Caco-2 (cell line): ENCODE measurements around the gene SNAP29. TPM values are rescaled to one million over a fixed set of nuclear protein-coding genes. Genes with fewer than 3 reads are reported as not detected.

ENCODE experiments used
- BruUV-seq: library from RNA; stranded (reverse); fragments of 400-500 nt; replicated peaks from 2 replicates; lab custom pipeline; 2021; lab: Mats Ljungman, UMichigan
- CTCF ChIA-PET: fragments of 300-600 bp; sonication (Branson Sonifier 250); formaldehyde crosslinking; loops from one replicate; lab custom pipeline; 2022; ENCODE audit warnings: antibody characterized with exemption; lab: Charles Lee
- POLR2A ChIA-PET: fragments of 300-600 bp; sonication (Branson Sonifier 250); formaldehyde crosslinking; loops from one replicate; lab custom pipeline; 2022; ENCODE audit warnings: antibody characterized with exemption; lab: Charles Lee
- DNase-seq, 2 experiments: peaks; one replicate each; pipeline versions ENCODE4 v3.0.0 to v3.0.0-alpha.2; 2020 to 2022
- H3K27me3 ChIP-seq: replicated peaks from 2 replicates; pipeline ENCODE4 v1.6.0; 2011; ENCODE audit warnings: low read length; ENCODE audit not compliant: control insufficient read depth, insufficient read depth
- H3K36me3 ChIP-seq: 2 replicates; pipeline ENCODE4 v1.5.1; 2011; ENCODE audit warnings: low read length; ENCODE audit not compliant: control insufficient read depth, insufficient read depth
- H3K4me1 ChIP-seq: fragments of 250-450 bp; sonication (Bioruptor Pico); 2 replicates; pipeline ENCODE4 v1.5.1; 2020; ENCODE audit warnings: mild to moderate bottlenecking
- H3K4me3 ChIP-seq: 2 replicates; pipeline ENCODE4 v1.5.1; 2011; ENCODE audit warnings: low read depth, mild to moderate bottlenecking, control low read depth, low read length
- H3K9me3 ChIP-seq: fragments of 250-450 bp; sonication (Bioruptor Pico); 2 replicates; pipeline ENCODE4 v1.5.1; 2020; ENCODE audit warnings: mild to moderate bottlenecking, moderate library complexity
- H3K27ac Mint-ChIP-seq: one replicate; pipeline ENCODE4 v1.8.0; 2022; ENCODE audit warnings: mixed read lengths; ENCODE audit not compliant: unreplicated experiment
- H3K27me3 Mint-ChIP-seq: one replicate; pipeline ENCODE4 v1.8.0; 2022; ENCODE audit warnings: mixed read lengths; ENCODE audit not compliant: insufficient read depth, unreplicated experiment
- H3K36me3 Mint-ChIP-seq: one replicate; pipeline ENCODE4 v1.8.0; 2022; ENCODE audit warnings: mild to moderate bottlenecking, mixed read lengths; ENCODE audit not compliant: insufficient read depth, unreplicated experiment
- H3K4me1 Mint-ChIP-seq: one replicate; pipeline ENCODE4 v1.8.0; 2022; ENCODE audit warnings: low read depth, mixed read lengths; ENCODE audit not compliant: unreplicated experiment
- H3K4me3 Mint-ChIP-seq: one replicate; pipeline ENCODE4 v1.8.0; 2022; ENCODE audit warnings: mild to moderate bottlenecking, moderate library complexity, mixed read lengths; ENCODE audit not compliant: unreplicated experiment
- H3K9me3 Mint-ChIP-seq: one replicate; pipeline ENCODE4 v1.8.0; 2022; ENCODE audit warnings: mixed read lengths; ENCODE audit not compliant: unreplicated experiment
- intact Hi-C: fragments of 100-400 bp; cut with micrococcal nuclease; formaldehyde crosslinking; loops from one replicate; pipeline ENCODE4 v1.10.0; 2022; ENCODE audit not compliant: unreplicated experiment
- total RNA-seq: library from RNA; stranded (reverse); gene quantifications from 2 replicates; pipeline ENCODE4 v1.2.3, GENCODE V29; 2022
- TF ChIP-seq, protein P1 (sequence below), 2 experiments: fragments of 200-600 bp in 1 of 2; IDR thresholded peaks; 1 replicate in 1 of 2; 2 replicates in 1 of 2; pipeline versions ENCODE4 v1.5.1 to v1.8.0; 2011 to 2022; ENCODE audit warnings: antibody characterized with exemption in 1 of 2, control low read depth in 1 of 2, inconsistent platforms in 1 of 2, low read depth in 1 of 2, low read length in 1 of 2, mild to moderate bottlenecking in 1 of 2, moderate library complexity in 1 of 2; ENCODE audit not compliant: insufficient read depth in 1 of 2, severe bottlenecking in 1 of 2, unreplicated experiment in 1 of 2

SNAP29 gene
- total RNA-seq, 1 experiment from 2014 or later, result 26.2 TPM

DNA sequence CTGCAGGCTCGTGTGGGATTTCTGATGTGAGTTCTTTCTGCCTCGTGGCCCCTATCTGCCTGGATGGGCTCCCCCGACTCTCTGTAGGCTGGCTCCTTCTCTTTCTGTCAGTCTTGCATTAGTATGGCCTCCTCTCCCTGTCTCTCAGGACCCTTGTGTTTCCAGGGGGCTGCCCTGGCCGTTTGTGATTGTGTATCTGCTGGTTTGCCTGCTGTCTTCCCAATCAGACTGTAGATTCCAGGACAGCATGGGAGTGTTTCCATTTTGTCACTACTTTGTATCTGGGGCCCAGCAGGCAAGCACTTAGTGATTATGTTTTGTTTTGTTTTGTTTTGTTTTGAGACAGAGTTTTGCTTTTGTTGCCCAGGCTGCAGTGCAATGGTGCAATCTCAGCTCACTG is 25.6 kb downstream of the SNAP29 start:
- no peaks in the 10 kb centered on the region for H3K9me3 ChIP-seq
- DNase-seq, result no peak
- H3K4me1 ChIP-seq, result peaks cover 15% of the 10 kb centered on the region; the same call in 1 of the 2 replicates
- no peaks in the 10 kb centered on the region for H3K9me3 Mint-ChIP-seq
- H3K4me3 ChIP-seq, result no peak overlapping the region
- no peak overlapping the region for H3K27ac Mint-ChIP-seq
- H3K36me3 Mint-ChIP-seq, result peaks cover 35% of the 10 kb centered on the region
- BruUV-seq, result no TSS peak
- CTCF ChIA-PET, result interaction anchor here (0.6 kb wide), 1 partner anchor 25 kb away, joined by 3 read pairs; no protein-coding TSS in a partner anchor
- TF ChIP-seq, protein P1, sequence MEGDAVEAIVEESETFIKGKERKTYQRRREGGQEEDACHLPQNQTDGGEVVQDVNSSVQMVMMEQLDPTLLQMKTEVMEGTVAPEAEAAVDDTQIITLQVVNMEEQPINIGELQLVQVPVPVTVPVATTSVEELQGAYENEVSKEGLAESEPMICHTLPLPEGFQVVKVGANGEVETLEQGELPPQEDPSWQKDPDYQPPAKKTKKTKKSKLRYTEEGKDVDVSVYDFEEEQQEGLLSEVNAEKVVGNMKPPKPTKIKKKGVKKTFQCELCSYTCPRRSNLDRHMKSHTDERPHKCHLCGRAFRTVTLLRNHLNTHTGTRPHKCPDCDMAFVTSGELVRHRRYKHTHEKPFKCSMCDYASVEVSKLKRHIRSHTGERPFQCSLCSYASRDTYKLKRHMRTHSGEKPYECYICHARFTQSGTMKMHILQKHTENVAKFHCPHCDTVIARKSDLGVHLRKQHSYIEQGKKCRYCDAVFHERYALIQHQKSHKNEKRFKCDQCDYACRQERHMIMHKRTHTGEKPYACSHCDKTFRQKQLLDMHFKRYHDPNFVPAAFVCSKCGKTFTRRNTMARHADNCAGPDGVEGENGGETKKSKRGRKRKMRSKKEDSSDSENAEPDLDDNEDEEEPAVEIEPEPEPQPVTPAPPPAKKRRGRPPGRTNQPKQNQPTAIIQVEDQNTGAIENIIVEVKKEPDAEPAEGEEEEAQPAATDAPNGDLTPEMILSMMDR (IDR thresholded peaks at IDR 0.05; ENCODE audit: insufficient read depth in 1 of 2, low read depth in 1 of 2, low read length in 1 of 2, severe bottlenecking in 1 of 2, unreplicated experiment in 1 of 2), result no peak
- no peaks in the 10 kb centered on the region for H3K27me3 ChIP-seq
- no peak overlapping the region for H3K4me3 Mint-ChIP-seq
- POLR2A ChIA-PET, result no interaction called here
- H3K36me3 ChIP-seq, result no peaks in the 10 kb centered on the region; the same call in 1 of the 2 replicates
- intact Hi-C loops, result loop anchor here (10.0 kb wide), 1 partner anchor 110 kb away; the partner anchor contains the start of gene SERPIND1
- peaks cover 16% of the 10 kb centered on the region for H3K4me1 Mint-ChIP-seq
- no peaks in the 10 kb centered on the region for H3K27me3 Mint-ChIP-seq

- H3K27ac Mint-ChIP-seq, result peak overlapping the region; percentile 97
- H3K36me3 Mint-ChIP-seq, result peaks cover 37% of the 10 kb centered on the region
- Histone ChIP-seq H3K27me3 (no peaks in the 10 kb centered on the region), H3K9me3 (no peaks in the 10 kb centered on the region), H3K4me3 (no peak overlapping the region), H3K36me3 (no peaks in the 10 kb centered on the region; the same call in 1 of the 2 replicates), H3K4me1 (peaks cover 15% of the 10 kb centered on the region; the same call in 1 of the 2 replicates)
- TF ChIP-seq, protein P1 (IDR thresholded peaks at IDR 0.05; ENCODE audit: insufficient read depth in 1 of 2, low read depth in 1 of 2, low read length in 1 of 2, severe bottlenecking in 1 of 2, unreplicated experiment in 1 of 2), result no peak
- CTCF ChIA-PET, result interaction anchor here (0.6 to 1.7 kb wide), 27 partner anchors 8 to 218 kb away, joined by 3 to 36 read pairs (median 5); partner anchors contain the start of genes CRKL, LZTR1 and THAP7
- H3K9me3 Mint-ChIP-seq, result no peaks in the 10 kb centered on the region
- no peak for DNase-seq
- peak overlapping the region; percentile 63 for H3K4me3 Mint-ChIP-seq
- intact Hi-C loops, result loop anchor here (1.0 to 10.0 kb wide), 6 partner anchors 18 to 117 kb away; partner anchors contain the start of genes CRKL, SERPIND1 and THAP7
- no peaks in the 10 kb centered on the region for H3K27me3 Mint-ChIP-seq
- BruUV-seq, result no TSS peak
- POLR2A ChIA-PET, result interaction anchor here (0.7 to 1.0 kb wide), 3 partner anchors 21 to 66 kb away, joined by 3 to 6 read pairs (median 5); no protein-coding TSS in a partner anchor
- peaks cover 16% of the 10 kb centered on the region for H3K4me1 Mint-ChIP-seq
These were observed 26.3 kb downstream of the SNAP29 start for GRCh38 chr22:20885017-20885556.

- ChIA-PET CTCF (interaction anchor here (0.6 to 1.7 kb wide), 34 partner anchors 9 to 217 kb away, joined by 3 to 36 read pairs (median 4); partner anchors contain the start of genes CRKL, LZTR1, P2RX6 and THAP7), POLR2A (interaction anchor here (0.6 to 1.0 kb wide), 4 partner anchors 20 to 243 kb away, joined by 3 to 6 read pairs (median 6); no protein-coding TSS in a partner anchor)
- Mint-ChIP-seq H3K27me3 (no peaks in the 10 kb centered on the region), H3K36me3 (peaks cover 37% of the 10 kb centered on the region), H3K9me3 (no peaks in the 10 kb centered on the region), H3K27ac (peak overlapping the region; percentile 97), H3K4me1 (peaks cover 16% of the 10 kb centered on the region), H3K4me3 (peak overlapping the region; percentile 63)
- Histone ChIP-seq H3K36me3 (no peaks in the 10 kb centered on the region; the same call in 1 of the 2 replicates), H3K4me3 (no peak overlapping the region), H3K27me3 (no peaks in the 10 kb centered on the region), H3K9me3 (no peaks in the 10 kb centered on the region), H3K4me1 (peaks cover 15% of the 10 kb centered on the region; the same call in 1 of the 2 replicates)
- DNase-seq, result peak; percentile 83 to 89
- intact Hi-C loops, result loop anchor here (1.0 to 10.0 kb wide), 6 partner anchors 18 to 117 kb away; partner anchors contain the start of genes CRKL, SERPIND1 and THAP7
- TF ChIP-seq, protein P1 (IDR thresholded peaks at IDR 0.05; ENCODE audit: insufficient read depth in 1 of 2, low read depth in 1 of 2, low read length in 1 of 2, severe bottlenecking in 1 of 2, unreplicated experiment in 1 of 2), result peak; percentile 89 to 94
- BruUV-seq, result no TSS peak
These were observed 26.9 kb downstream of the SNAP29 start for GRCh38 chr22:20885557-20886323.
